ENCODE results near the gene STPG4. TPM values are rescaled to one million over a fixed set of nuclear protein-coding genes. Genes with fewer than 3 reads are reported as not detected.

The STPG4 gene
- total RNA-seq, 4 donors from 2014 or later: 0.46 to 1.2 (median 0.63) TPM; not detected in 1

- ATAC-seq (ENCODE audit: low FRiP score) (no peak), DNase-seq (ENCODE audit: low spot score) (no peak)
- no peak for TF ChIP-seq CTCF (IDR thresholded peaks at IDR 0.05)
Observed at GRCh38 chr2:47152803-47153202, 2.3 kb downstream of the STPG4 start.

DNA sequence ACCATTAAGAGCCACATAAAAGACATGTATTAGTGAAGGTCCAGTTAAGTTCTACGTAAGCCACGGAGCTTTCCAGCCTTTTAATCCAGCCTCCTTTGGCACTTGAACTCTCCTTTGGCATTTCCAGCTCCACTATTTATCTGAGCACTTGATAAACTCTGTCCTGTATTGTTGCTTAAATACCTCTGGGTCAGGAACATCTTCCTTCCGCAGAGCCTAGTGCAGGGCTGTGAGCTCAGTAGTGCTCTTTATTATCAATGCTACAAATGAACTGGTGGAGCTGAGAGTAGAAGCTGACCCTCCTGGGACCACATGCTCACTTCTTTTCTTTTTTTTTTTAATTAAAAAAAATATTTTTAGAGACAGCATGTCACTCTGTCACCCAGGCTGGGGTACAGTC is 4.9 kb downstream of the STPG4 start:
- DNase-seq (ENCODE audit: low spot score) (no peak), ATAC-seq (ENCODE audit: low FRiP score) (no peak)
- no peak for TF ChIP-seq CTCF (IDR thresholded peaks at IDR 0.05)

DNA sequence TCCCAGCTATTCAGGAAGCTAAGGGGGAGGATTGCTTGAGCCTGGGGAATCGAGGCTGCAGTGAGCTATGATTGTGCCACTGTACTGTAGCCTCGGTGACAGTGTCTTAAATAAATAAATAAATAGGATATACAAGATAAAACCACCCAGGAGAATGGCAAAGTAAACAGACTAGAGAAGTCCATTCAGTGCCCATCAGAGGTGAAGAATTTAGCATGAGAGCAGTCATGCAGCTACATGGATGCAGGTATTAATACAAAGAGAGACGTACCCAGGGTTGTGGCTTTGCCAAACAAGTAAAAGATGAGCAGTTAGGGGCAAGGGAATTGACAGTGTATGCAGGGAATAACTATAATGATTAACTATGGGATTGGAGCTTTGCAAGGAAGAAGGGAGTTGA is 8.1 kb downstream of the STPG4 start:
- no peak for TF ChIP-seq CTCF (IDR thresholded peaks at IDR 0.05)
- no peak for DNase-seq (ENCODE audit: low spot score)
- ATAC-seq (ENCODE audit: low FRiP score): no peak

DNA sequence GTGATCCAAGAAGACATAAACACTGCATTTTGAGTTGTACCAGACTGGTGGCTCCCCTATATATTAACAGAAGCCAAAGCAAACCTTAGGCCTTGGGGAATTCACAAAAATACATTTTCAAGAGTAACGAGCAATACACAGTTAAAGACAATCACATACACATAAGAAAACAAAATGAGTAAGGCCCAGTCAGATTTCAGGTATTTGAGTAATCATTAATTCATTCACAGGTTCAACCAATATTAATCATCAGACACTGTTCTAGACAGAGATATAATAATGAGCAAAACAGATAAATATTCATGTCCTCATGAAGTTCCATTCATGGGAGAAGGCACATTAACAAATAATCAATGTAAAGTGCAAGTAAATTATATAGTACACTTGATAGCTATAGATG is 9.6 kb downstream of the STPG4 start:
- no peak for DNase-seq (ENCODE audit: low spot score)
- ATAC-seq (ENCODE audit: low FRiP score): no peak
- no peak for TF ChIP-seq CTCF (IDR thresholded peaks at IDR 0.05)

DNA sequence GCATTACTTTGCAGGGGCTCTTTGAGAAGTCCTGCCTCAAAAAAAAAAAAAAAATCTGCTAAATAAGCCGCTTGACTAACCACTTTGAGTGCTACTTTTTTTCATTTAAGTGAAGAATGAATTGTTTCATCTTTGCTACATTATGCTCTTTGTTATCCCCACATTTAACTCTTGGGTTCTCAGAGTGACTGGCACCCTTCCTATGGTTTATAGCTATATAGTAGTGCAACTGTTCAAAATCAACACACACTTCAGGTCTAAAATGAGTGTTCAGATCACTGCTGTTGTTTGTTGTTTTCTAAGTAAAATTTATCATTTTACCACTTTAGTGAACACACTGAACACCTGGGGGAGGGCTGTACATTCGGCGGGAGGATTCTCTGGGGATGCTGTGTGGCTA is 13.6 kb downstream of the STPG4 start:
- DNase-seq (ENCODE audit: low spot score) (no peak), ATAC-seq (ENCODE audit: low FRiP score) (no peak)
- TF ChIP-seq CTCF (IDR thresholded peaks at IDR 0.05): no peak

DNA sequence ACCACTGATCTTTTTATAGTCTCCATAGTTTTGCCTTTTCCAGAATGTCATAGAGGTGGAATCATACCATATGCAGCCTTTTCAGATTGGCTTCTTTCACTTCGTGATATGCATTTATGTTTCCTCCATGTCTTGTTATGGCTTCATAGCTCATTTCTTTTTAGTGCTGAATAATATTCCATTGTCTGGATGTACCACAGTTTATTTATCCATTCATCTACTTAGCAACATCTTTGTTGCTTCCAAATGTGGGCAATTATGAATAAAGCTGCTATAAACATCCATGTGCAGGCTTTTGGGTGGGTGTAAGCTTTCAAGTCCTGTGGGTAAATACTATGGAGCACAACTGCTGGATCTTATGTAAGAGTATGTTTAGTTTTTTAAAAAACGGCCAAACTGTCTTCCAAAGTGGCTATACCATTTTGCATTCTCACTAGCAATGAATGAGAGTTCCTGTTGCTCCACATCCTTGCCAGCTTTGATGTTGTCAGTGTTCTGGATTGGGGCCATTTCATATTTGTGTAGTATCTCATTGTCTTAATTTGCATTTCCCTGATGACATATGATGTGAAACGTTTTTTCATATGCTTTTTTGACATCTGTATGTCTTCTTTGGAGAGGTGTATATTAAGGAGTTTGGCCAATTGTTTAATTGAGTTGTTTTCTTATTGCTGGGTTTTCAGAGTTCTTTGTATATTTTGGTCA is 20.6 kb downstream of the STPG4 start:
- ATAC-seq (ENCODE audit: low FRiP score) (no peak), DNase-seq (ENCODE audit: low spot score) (no peak)
- TF ChIP-seq CTCF (IDR thresholded peaks at IDR 0.05): no peak

DNA sequence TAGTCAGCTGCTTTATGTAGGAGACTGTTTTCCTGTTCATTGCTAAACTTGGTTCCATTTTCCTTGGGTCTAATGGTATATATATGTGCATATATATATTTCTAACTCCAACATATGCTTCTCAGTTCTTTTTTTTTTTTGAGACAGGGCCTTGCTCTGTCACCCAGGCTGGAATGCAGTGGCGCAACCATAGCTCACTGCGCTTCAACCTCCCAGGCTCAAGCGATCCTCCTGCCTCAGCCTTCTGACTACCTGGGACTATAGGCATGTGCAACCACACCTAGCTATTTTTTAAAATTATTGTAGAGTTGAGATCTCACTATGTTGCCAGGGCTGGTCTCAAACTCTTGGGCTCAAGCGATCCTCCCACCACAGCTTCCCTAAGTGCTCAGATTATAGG is 22.1 kb downstream of the STPG4 start:
- DNase-seq (ENCODE audit: low spot score) (no peak), ATAC-seq (ENCODE audit: low FRiP score) (no peak)
- no peak for TF ChIP-seq CTCF (IDR thresholded peaks at IDR 0.05)

All from omental fat pad (tissue), 4 donors.